ENCODE measurements around the gene FGD5. TPM values are rescaled to one million over a fixed set of nuclear protein-coding genes. Genes with fewer than 3 reads are reported as not detected.
A peak's percentile ranks its signal among the peaks of the same experiment; 100 is the strongest.

Gene FGD5
- total RNA-seq, 1 donor from 2014 or later, result 112 TPM

DNA sequence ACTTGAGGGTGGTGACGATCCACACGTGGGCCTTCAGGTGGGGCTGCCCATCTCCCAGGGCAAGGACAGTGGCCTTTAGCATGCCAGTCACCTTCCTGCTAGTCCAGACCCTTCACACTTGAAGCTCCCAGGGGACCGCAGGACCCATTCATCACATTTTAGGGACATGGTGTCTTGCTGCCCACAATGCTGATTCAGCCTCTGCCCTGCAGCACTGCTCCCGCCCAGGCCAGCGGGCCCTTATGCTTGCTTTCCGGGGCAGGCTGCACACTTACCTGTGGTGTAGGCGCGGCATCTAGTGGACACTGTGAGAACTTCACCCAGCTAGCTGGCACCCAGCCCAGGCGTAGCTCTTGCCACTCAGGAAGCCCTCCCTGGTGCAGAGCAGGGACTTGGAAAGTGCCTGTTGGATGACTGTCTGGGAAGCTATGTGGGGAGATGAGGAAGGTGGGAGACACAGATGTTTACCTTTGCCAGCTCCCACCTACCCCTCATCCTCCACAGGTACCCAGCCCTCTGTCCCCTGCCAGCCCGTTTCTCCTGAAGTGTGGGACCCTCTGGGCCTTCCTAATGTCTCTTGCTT is 102.4 kb downstream of the FGD5 start:
- H3K27ac ChIP-seq, result peak overlapping the region in 1 of 2 donors; percentile 9
- H3K9me3 ChIP-seq, result no peaks in the 10 kb centered on the region
- DNase-seq (ENCODE audit: low spot score in 2 of 2), result peak; percentile 42 to 94
- intact Hi-C loops (cut with DNase I), result loop anchor here (1.0 to 5.0 kb wide), 3 partner anchors 130 to 414 kb away; no protein-coding TSS in a partner anchor
- H3K4me1 ChIP-seq, result peaks cover 0 to 6% of the 10 kb centered on the region in 2 donors
- no peaks in the 10 kb centered on the region for H3K27me3 ChIP-seq
- TF ChIP-seq, protein P1, sequence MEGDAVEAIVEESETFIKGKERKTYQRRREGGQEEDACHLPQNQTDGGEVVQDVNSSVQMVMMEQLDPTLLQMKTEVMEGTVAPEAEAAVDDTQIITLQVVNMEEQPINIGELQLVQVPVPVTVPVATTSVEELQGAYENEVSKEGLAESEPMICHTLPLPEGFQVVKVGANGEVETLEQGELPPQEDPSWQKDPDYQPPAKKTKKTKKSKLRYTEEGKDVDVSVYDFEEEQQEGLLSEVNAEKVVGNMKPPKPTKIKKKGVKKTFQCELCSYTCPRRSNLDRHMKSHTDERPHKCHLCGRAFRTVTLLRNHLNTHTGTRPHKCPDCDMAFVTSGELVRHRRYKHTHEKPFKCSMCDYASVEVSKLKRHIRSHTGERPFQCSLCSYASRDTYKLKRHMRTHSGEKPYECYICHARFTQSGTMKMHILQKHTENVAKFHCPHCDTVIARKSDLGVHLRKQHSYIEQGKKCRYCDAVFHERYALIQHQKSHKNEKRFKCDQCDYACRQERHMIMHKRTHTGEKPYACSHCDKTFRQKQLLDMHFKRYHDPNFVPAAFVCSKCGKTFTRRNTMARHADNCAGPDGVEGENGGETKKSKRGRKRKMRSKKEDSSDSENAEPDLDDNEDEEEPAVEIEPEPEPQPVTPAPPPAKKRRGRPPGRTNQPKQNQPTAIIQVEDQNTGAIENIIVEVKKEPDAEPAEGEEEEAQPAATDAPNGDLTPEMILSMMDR (IDR thresholded peaks at IDR 0.05), result peak; percentile 98 to 99 (median 99)
- peaks cover 0 to 5% of the 10 kb centered on the region in 2 donors for H3K36me3 ChIP-seq
- no peak overlapping the region for H3K4me3 ChIP-seq

- no peaks in the 10 kb centered on the region for H3K9me3 ChIP-seq
- H3K27ac ChIP-seq, result no peak overlapping the region
- TF ChIP-seq, protein P1 (IDR thresholded peaks at IDR 0.05), result no peak
- no peaks in the 10 kb centered on the region for H3K27me3 ChIP-seq
- H3K4me1 ChIP-seq, result peaks cover 0 to 6% of the 10 kb centered on the region in 2 donors
- H3K4me3 ChIP-seq, result no peak overlapping the region
- intact Hi-C loops (cut with DNase I), result loop anchor here (1.0 to 5.0 kb wide), 3 partner anchors 131 to 415 kb away; no protein-coding TSS in a partner anchor
- peaks cover 0 to 5% of the 10 kb centered on the region in 2 donors for H3K36me3 ChIP-seq
- no peak for DNase-seq (ENCODE audit: low spot score in 2 of 2)
Measured at GRCh38 chr3:14921811-14922705, 103.3 kb downstream of the FGD5 start.

DNA sequence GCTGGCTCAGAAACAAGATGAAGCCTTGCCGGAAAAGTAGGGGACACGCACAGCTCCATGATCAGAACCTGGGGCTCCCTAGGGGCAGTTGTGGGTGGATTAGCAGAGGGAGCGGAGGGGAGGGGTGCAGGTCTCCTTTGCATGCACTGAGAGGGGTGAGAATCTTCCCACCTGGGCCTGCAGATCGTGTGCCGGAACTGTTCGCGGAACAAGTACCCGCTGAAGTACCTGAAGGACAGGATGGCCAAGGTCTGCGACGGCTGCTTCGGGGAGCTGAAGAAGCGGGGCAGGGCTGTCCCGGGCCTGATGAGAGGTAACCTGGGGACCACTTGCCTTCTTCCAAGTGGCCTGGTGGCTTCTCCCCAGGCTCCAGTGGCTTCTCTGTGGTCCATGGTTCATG is 104.1 kb downstream of the FGD5 start:
- Histone ChIP-seq H3K4me3 (no peak overlapping the region), H3K27ac (no peak overlapping the region), H3K9me3 (no peaks in the 10 kb centered on the region), H3K27me3 (no peaks in the 10 kb centered on the region), H3K36me3 (peaks cover 0 to 5% of the 10 kb centered on the region in 2 donors), H3K4me1 (peaks cover 0 to 6% of the 10 kb centered on the region in 2 donors)
- DNase-seq (ENCODE audit: low spot score in 2 of 2), result no peak
- TF ChIP-seq, protein P1 (IDR thresholded peaks at IDR 0.05), result no peak
- intact Hi-C loops (cut with DNase I), result loop anchor here (5.0 kb wide), 1 partner anchor 416 kb away; no protein-coding TSS in a partner anchor

DNA sequence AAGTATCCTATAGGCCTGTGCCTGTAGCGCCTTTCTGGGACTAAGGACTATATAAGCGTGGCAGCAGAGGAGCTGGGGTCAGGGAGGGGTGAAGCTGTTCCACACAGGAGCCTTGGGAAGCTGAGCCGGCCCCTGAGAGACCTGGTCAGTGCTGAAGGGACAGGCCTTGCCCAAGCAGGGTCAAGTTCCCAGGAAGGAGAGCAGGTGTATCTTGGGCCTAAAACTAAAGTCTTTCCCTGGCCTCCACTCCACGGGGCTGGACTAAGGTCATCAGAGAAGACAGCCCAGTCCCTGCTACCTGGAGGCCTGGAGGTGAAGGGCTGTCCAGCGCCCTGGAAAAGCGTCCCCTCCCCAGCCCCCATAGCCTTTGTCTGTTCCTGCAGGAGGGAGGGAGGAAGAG is 104.7 kb downstream of the FGD5 start:
- Histone ChIP-seq H3K27ac (no peak overlapping the region), H3K4me1 (peaks cover 0 to 6% of the 10 kb centered on the region in 2 donors), H3K36me3 (peaks cover 0 to 5% of the 10 kb centered on the region in 2 donors), H3K4me3 (no peak overlapping the region), H3K9me3 (no peaks in the 10 kb centered on the region), H3K27me3 (no peaks in the 10 kb centered on the region)
- TF ChIP-seq, protein P1 (IDR thresholded peaks at IDR 0.05), result no peak
- intact Hi-C loops (cut with DNase I), result loop anchor here (5.0 kb wide), 1 partner anchor 416 kb away; no protein-coding TSS in a partner anchor
- DNase-seq (ENCODE audit: low spot score in 2 of 2), result no peak

DNA sequence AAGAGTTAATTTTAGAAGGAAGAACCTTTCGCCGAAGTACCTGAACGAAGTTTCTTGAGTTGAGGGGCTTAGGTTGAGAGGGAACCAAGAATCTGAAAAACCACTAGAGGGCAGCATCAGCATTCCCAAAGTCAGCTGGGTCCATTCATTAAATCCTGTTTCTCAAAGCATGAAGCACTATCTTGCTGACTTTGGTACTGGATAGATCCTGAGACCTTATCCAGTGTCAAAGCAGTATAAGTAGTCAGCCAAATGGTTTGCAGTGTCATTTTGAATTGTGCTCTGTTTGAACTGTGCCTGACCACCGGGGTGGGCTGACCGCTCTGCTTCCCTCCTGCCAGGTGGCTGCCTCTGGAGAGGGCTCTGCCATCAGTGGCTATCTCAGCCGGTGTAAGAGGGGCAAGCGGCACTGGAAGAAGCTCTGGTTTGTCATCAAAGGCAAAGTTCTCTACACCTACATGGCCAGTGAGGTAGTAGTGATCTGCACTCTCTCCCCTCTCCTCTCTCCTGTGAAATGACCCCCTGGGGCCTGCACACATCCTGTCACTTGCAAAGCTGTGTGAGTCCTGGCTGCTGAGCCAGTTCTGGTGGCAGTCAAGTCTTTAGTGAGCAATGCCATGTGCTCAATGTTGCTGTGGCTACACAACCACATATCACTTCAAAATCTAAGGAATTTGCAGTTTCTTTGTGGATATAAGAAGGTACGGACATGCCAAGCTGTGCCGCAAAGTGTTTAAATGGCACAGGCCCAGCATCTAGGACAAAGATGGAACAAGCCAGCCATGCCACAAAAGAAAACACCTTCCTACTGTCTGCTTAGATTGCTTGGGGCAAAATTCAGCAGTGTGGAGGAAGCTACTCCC is 107.2 kb downstream of the FGD5 start:
- Histone ChIP-seq H3K9me3 (no peaks in the 10 kb centered on the region), H3K36me3 (peaks cover 0 to 5% of the 10 kb centered on the region in 2 donors), H3K4me3 (no peak overlapping the region), H3K27ac (no peak overlapping the region), H3K4me1 (peaks cover 0 to 4% of the 10 kb centered on the region in 2 donors), H3K27me3 (no peaks in the 10 kb centered on the region)
- TF ChIP-seq, protein P1 (IDR thresholded peaks at IDR 0.05), result peak; percentile 48 to 74 (median 57)
- intact Hi-C loops (cut with DNase I), result no loop called here
- DNase-seq (ENCODE audit: low spot score in 2 of 2), result no peak

All from ascending aorta (tissue), 2 donors.